Liver (tissue), 9 donors: ENCODE measurements around the gene GOLGA2. TPM values are rescaled to one million over a fixed set of nuclear protein-coding genes. Genes with fewer than 3 reads are reported as not detected.

Source experiments
- DNase-seq: peaks from one replicate; pipeline ENCODE4 v3.0.0-alpha.2; 2017; ENCODE audit warnings: low spot score
- H3K27ac ChIP-seq, 2 donors: one replicate each; pipeline ENCODE4 v1.7.0; 2013; ENCODE audit warnings: inconsistent platforms in 2 of 2, low read length in 2 of 2, control low read depth in 1 of 2, low read depth in 1 of 2, mild to moderate bottlenecking in 1 of 2
- H3K27me3 ChIP-seq, 4 donors: one replicate each; pipeline versions ENCODE4 v1.6.1 to v1.7.0; 2013; ENCODE audit warnings: low read length in 3 of 4, inconsistent platforms in 1 of 4, mild to moderate bottlenecking in 1 of 4, moderate library complexity in 1 of 4; ENCODE audit not compliant: control insufficient read depth in 4 of 4, insufficient read depth in 4 of 4
- H3K36me3 ChIP-seq, 4 donors: one replicate each; pipeline versions ENCODE4 v1.6.1 to v1.7.0; 2013; ENCODE audit warnings: low read length in 3 of 4, mild to moderate bottlenecking in 3 of 4, low read depth in 1 of 4, moderate library complexity in 1 of 4; ENCODE audit not compliant: control insufficient read depth in 4 of 4, insufficient read depth in 3 of 4
- H3K4me1 ChIP-seq, 4 donors: one replicate each; pipeline versions ENCODE4 v1.6.1 to v1.7.0; 2013; ENCODE audit warnings: low read length in 3 of 4, mild to moderate bottlenecking in 3 of 4, moderate library complexity in 1 of 4; ENCODE audit not compliant: control insufficient read depth in 4 of 4, insufficient read depth in 4 of 4
- H3K4me3 ChIP-seq, 3 donors: one replicate each; pipeline versions ENCODE4 v1.6.1 to v1.7.0; 2013; ENCODE audit warnings: low read length in 3 of 3, control low read depth in 1 of 3, low read depth in 1 of 3, mild to moderate bottlenecking in 1 of 3
- H3K9ac ChIP-seq, 2 donors: one replicate each; pipeline ENCODE4 v1.7.0; 2013; ENCODE audit warnings: low read length in 2 of 2, mild to moderate bottlenecking in 2 of 2, moderate library complexity in 2 of 2, control low read depth in 1 of 2, low read depth in 1 of 2
- H3K9me3 ChIP-seq, 4 donors: one replicate each; pipeline versions ENCODE4 v1.6.1 to v1.7.0; 2013; ENCODE audit warnings: low read length in 3 of 4; ENCODE audit not compliant: control insufficient read depth in 4 of 4
- EGR1 ChIP-seq, 2 donors: IDR thresholded peaks; 2 replicates each; pipeline ENCODE4 v1.6.1; 2016 to 2018; ENCODE audit warnings: antibody characterized with exemption in 2 of 2, low read depth in 2 of 2
- FOXA1 ChIP-seq: IDR thresholded peaks from 2 replicates; pipeline ENCODE4 v1.6.1; 2016; ENCODE audit warnings: antibody characterized with exemption
- FOXA2 ChIP-seq: IDR thresholded peaks from 2 replicates; pipeline ENCODE4 v1.6.1; 2016; ENCODE audit warnings: antibody characterized with exemption
- GABPA ChIP-seq, 2 donors: IDR thresholded peaks in 1 of 2; conservative IDR thresholded peaks in 1 of 2; 2 replicates each; pipeline ENCODE4 v1.6.1; 2016; ENCODE audit warnings: antibody characterized with exemption in 2 of 2, mild to moderate bottlenecking in 1 of 2, moderate library complexity in 1 of 2
- HNF4A ChIP-seq, 2 donors: conservative IDR thresholded peaks; 2 replicates each; pipeline ENCODE4 v1.6.1; 2016; ENCODE audit warnings: antibody characterized with exemption in 2 of 2, mild to moderate bottlenecking in 2 of 2
- HNF4G ChIP-seq: IDR thresholded peaks from 2 replicates; pipeline ENCODE4 v1.6.1; 2016; ENCODE audit warnings: antibody characterized with exemption
- JUND ChIP-seq, 2 donors: IDR thresholded peaks; 2 replicates each; pipeline ENCODE4 v1.6.1; 2016; ENCODE audit warnings: antibody characterized with exemption in 2 of 2
- NR2F2 ChIP-seq: IDR thresholded peaks from 2 replicates; pipeline ENCODE4 v1.6.1; 2016; ENCODE audit warnings: antibody characterized with exemption
- RAD21 ChIP-seq, 2 donors: IDR thresholded peaks; 2 replicates each; pipeline ENCODE4 v1.6.1; 2016; ENCODE audit warnings: antibody characterized with exemption in 2 of 2, mild to moderate bottlenecking in 2 of 2
- RXRA ChIP-seq, 2 donors: IDR thresholded peaks; 2 replicates each; pipeline ENCODE4 v1.6.1; 2017 to 2018; ENCODE audit warnings: antibody characterized with exemption in 2 of 2, mild to moderate bottlenecking in 1 of 2
- SP1 ChIP-seq: IDR thresholded peaks from 2 replicates; pipeline ENCODE4 v1.6.1; 2018; ENCODE audit warnings: antibody characterized with exemption, mild to moderate bottlenecking
- TAF1 ChIP-seq: conservative IDR thresholded peaks from 2 replicates; pipeline ENCODE4 v1.6.1; 2016; ENCODE audit warnings: antibody characterized with exemption, mild to moderate bottlenecking
- YY1 ChIP-seq: IDR thresholded peaks from 2 replicates; pipeline ENCODE4 v1.6.1; 2016; ENCODE audit warnings: antibody characterized with exemption, mild to moderate bottlenecking
- WGBS: extraction: QIAGEN DNeasy Blood & Tissue Kit; methylation state at CpG from one replicate; pipeline ENCODE4 v1.1.7; 2013; 5-methylcytosine and 5-hydroxymethylcytosine counted together
- polyA plus RNA-seq, 2 donors: library from polyadenylated mRNA; stranded (reverse) in 1 of 2; unstranded in 1 of 2; fragments of 200-250 nt in 1 of 2; fragments of >200 nt in 1 of 2; fragmentation: Nextera tagmentation in 1 of 2; extraction: Ambion mirVana in 1 of 2; gene quantifications; one replicate each; pipeline versions ENCODE4 v1.2.1 to v1.2.3, GENCODE V29; 2013 to 2015
- total RNA-seq, 2 donors: library from RNA; depleted of rRNA; stranded (reverse); fragments of >200 nt; gene quantifications; one replicate each; pipeline ENCODE4 v1.2.3, GENCODE V29; 2014
- TF ChIP-seq, protein P1 (sequence below): fragments of 150-350 bp; IDR thresholded peaks from 2 replicates; pipeline ENCODE4 v1.5.1; 2017; ENCODE audit warnings: improper control_type of control experiment, low read depth, low read length; ENCODE audit not compliant: missing input control
- TF ChIP-seq, protein P2 (sequence below): IDR thresholded peaks from 2 replicates; pipeline ENCODE4 v1.6.1; 2016; ENCODE audit warnings: antibody characterized with exemption, mild to moderate bottlenecking
- TF ChIP-seq, protein P3 (sequence below): IDR thresholded peaks from 2 replicates; pipeline ENCODE4 v1.6.1; 2016; ENCODE audit warnings: antibody characterized with exemption
- TF ChIP-seq, protein P4 (sequence below): IDR thresholded peaks from 2 replicates; pipeline ENCODE4 v1.6.1; 2016; ENCODE audit warnings: antibody characterized with exemption
- TF ChIP-seq, protein P5 (sequence below): IDR thresholded peaks from 2 replicates; pipeline ENCODE4 v1.6.1; 2016; ENCODE audit warnings: antibody characterized with exemption
- donor health status: healthy.
- donor health status: healthy.
- donor health status: healthy.
- donor health status: healthy.
- donor health status: healthy.

GOLGA2 gene
- total and polyA plus RNA-seq, 4 donors: 14.4 to 45.7 (median 27.9) TPM

DNA sequence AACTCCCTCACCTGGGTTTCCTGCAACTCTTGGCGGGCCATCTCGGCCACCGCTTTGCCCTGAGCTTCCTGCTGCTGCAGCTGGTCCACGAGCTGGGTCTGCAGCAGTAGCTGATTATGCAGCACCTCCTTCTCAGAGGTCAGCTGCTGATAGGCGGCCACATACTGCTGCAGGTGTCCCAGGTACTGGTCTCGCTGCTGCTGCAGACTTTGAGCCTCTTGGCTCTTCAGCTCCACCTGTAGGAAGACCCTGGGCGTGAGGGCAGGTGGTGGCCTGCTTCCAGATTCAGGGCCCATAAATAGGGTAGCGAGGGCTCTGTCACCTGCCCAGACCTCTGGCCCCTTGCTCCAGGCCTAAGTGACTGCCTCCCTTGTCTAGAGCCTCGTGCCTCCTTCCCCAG is 16.7 kb downstream of the GOLGA2 start (continued):
- TF ChIP-seq, protein P1, sequence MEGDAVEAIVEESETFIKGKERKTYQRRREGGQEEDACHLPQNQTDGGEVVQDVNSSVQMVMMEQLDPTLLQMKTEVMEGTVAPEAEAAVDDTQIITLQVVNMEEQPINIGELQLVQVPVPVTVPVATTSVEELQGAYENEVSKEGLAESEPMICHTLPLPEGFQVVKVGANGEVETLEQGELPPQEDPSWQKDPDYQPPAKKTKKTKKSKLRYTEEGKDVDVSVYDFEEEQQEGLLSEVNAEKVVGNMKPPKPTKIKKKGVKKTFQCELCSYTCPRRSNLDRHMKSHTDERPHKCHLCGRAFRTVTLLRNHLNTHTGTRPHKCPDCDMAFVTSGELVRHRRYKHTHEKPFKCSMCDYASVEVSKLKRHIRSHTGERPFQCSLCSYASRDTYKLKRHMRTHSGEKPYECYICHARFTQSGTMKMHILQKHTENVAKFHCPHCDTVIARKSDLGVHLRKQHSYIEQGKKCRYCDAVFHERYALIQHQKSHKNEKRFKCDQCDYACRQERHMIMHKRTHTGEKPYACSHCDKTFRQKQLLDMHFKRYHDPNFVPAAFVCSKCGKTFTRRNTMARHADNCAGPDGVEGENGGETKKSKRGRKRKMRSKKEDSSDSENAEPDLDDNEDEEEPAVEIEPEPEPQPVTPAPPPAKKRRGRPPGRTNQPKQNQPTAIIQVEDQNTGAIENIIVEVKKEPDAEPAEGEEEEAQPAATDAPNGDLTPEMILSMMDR: no peak
- TF ChIP-seq HNF4A (conservative IDR thresholded peaks at IDR 0.05) (no peak), GABPA (IDR thresholded peaks at IDR 0.05 in 1 of 2, conservative IDR thresholded peaks at IDR 0.05 in 1 of 2) (no peak), FOXA2 (no peak)

DNA sequence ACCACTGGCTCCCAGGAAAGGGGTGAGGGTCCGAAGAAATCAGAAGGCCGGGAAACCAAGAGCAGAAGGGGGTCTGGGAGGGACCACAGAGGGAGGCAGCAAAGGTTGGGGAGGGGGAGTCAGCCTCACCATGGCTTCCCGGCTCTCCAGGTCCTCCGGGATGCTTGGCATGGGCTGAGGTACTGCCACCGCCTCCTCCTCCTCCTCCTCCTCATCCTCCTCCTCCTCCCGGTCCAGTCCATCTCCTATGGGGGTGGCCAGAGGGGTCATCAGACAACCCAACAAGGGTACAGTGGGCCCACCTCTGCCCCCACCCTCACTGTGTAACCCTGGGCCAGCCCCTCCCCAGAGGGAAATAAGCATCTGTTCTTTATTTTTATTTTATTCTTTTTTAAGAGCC is 17.5 kb downstream of the GOLGA2 start:
- Histone ChIP-seq H3K36me3 (peaks cover 20 to 63% (median 48%) of the 10 kb centered on the region in 4 donors), H3K9ac (no peak overlapping the region), H3K4me3 (no peak overlapping the region), H3K4me1 (no peaks in the 10 kb centered on the region), H3K27ac (no peak overlapping the region), H3K9me3 (no peaks in the 10 kb centered on the region), H3K27me3 (no peaks in the 10 kb centered on the region)
- WGBS: 95% methylated on average over 6 of the region's 6 CpGs
- TF ChIP-seq EGR1 (IDR thresholded peaks at IDR 0.05; ENCODE audit: low read depth in 2 of 2): no peak
- TF ChIP-seq, protein P2, sequence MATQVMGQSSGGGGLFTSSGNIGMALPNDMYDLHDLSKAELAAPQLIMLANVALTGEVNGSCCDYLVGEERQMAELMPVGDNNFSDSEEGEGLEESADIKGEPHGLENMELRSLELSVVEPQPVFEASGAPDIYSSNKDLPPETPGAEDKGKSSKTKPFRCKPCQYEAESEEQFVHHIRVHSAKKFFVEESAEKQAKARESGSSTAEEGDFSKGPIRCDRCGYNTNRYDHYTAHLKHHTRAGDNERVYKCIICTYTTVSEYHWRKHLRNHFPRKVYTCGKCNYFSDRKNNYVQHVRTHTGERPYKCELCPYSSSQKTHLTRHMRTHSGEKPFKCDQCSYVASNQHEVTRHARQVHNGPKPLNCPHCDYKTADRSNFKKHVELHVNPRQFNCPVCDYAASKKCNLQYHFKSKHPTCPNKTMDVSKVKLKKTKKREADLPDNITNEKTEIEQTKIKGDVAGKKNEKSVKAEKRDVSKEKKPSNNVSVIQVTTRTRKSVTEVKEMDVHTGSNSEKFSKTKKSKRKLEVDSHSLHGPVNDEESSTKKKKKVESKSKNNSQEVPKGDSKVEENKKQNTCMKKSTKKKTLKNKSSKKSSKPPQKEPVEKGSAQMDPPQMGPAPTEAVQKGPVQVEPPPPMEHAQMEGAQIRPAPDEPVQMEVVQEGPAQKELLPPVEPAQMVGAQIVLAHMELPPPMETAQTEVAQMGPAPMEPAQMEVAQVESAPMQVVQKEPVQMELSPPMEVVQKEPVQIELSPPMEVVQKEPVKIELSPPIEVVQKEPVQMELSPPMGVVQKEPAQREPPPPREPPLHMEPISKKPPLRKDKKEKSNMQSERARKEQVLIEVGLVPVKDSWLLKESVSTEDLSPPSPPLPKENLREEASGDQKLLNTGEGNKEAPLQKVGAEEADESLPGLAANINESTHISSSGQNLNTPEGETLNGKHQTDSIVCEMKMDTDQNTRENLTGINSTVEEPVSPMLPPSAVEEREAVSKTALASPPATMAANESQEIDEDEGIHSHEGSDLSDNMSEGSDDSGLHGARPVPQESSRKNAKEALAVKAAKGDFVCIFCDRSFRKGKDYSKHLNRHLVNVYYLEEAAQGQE: no peak
- TF ChIP-seq RXRA (IDR thresholded peaks at IDR 0.05): no peak
- TF ChIP-seq, protein P3, sequence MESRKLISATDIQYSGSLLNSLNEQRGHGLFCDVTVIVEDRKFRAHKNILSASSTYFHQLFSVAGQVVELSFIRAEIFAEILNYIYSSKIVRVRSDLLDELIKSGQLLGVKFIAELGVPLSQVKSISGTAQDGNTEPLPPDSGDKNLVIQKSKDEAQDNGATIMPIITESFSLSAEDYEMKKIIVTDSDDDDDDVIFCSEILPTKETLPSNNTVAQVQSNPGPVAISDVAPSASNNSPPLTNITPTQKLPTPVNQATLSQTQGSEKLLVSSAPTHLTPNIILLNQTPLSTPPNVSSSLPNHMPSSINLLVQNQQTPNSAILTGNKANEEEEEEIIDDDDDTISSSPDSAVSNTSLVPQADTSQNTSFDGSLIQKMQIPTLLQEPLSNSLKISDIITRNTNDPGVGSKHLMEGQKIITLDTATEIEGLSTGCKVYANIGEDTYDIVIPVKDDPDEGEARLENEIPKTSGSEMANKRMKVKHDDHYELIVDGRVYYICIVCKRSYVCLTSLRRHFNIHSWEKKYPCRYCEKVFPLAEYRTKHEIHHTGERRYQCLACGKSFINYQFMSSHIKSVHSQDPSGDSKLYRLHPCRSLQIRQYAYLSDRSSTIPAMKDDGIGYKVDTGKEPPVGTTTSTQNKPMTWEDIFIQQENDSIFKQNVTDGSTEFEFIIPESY: no peak
- TF ChIP-seq, protein P4, sequence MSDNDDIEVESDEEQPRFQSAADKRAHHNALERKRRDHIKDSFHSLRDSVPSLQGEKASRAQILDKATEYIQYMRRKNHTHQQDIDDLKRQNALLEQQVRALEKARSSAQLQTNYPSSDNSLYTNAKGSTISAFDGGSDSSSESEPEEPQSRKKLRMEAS: no peak
- TF ChIP-seq TAF1: no peak
- no peak for TF ChIP-seq RAD21 (IDR thresholded peaks at IDR 0.05)
- TF ChIP-seq, protein P5, sequence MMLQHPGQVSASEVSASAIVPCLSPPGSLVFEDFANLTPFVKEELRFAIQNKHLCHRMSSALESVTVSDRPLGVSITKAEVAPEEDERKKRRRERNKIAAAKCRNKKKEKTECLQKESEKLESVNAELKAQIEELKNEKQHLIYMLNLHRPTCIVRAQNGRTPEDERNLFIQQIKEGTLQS: no peak
- no peak for TF ChIP-seq YY1
- TF ChIP-seq SP1: no peak
- TF ChIP-seq NR2F2: no peak
- no peak for TF ChIP-seq HNF4A (conservative IDR thresholded peaks at IDR 0.05)
- TF ChIP-seq FOXA2: no peak
- TF ChIP-seq JUND (IDR thresholded peaks at IDR 0.05): no peak
- no peak for TF ChIP-seq GABPA (IDR thresholded peaks at IDR 0.05 in 1 of 2, conservative IDR thresholded peaks at IDR 0.05 in 1 of 2)
- TF ChIP-seq, protein P1: no peak
- no peak for TF ChIP-seq HNF4G
- TF ChIP-seq FOXA1: no peak
- no peak for DNase-seq
